Glomerular visceral epithelial cell (primary cell): ENCODE measurements around the gene KCNAB2.

ENCODE experiments used
- DNase-seq: peaks from one replicate; pipeline ENCODE4 v3.0.0-alpha.2; 2016; ENCODE audit errors: extremely low spot score

Gene KCNAB2

GRCh38 chr1:6045561-6045960 is at the start of gene KCNAB2:
Gene KCNAB2, plus strand, starts transcription at chr1:6045888. Its CDS starts 5,649 bp downstream, at chr1:6051537.
- DNase-seq: no peak

- no peak for DNase-seq
Measured at GRCh38 chr1:5996641-5997270, 48.9 kb upstream of the KCNAB2 start.

GRCh38 chr1:5997316-5997715 is 48.4 kb upstream of the KCNAB2 start:
- DNase-seq: no peak

- no peak for DNase-seq
Measured at GRCh38 chr1:5998051-5998905, 47.4 kb upstream of the KCNAB2 start.

- DNase-seq: no peak
Measured at GRCh38 chr1:5998906-5999301, 46.8 kb upstream of the KCNAB2 start.

- DNase-seq: no peak
Measured at GRCh38 chr1:5999711-6000443, 45.8 kb upstream of the KCNAB2 start.

GRCh38 chr1:6000444-6001288 is 45.0 kb upstream of the KCNAB2 start:
- no peak for DNase-seq

- DNase-seq: peak; percentile 62
Measured at GRCh38 chr1:6001992-6002576, 43.6 kb upstream of the KCNAB2 start.

- DNase-seq: no peak
Measured at GRCh38 chr1:6002714-6003501, 42.8 kb upstream of the KCNAB2 start.

- DNase-seq: no peak
Measured at GRCh38 chr1:6003568-6004411, 41.9 kb upstream of the KCNAB2 start.

GRCh38 chr1:6004412-6005123 is 41.1 kb upstream of the KCNAB2 start:
- no peak for DNase-seq

GRCh38 chr1:6005276-6005917 is 40.3 kb upstream of the KCNAB2 start:
- no peak for DNase-seq

- no peak for DNase-seq
Measured at GRCh38 chr1:6006882-6007281, 38.8 kb upstream of the KCNAB2 start.

- peak; percentile 52 for DNase-seq
Measured at GRCh38 chr1:6007318-6008083, 38.2 kb upstream of the KCNAB2 start.

- DNase-seq: no peak
Measured at GRCh38 chr1:6008084-6008415, 37.6 kb upstream of the KCNAB2 start.

GRCh38 chr1:6008696-6009095 is 37.0 kb upstream of the KCNAB2 start:
- DNase-seq: no peak

- DNase-seq: no peak
Measured at GRCh38 chr1:6009120-6010040, 36.3 kb upstream of the KCNAB2 start.
